A549 (cell line): ENCODE results near the gene SYAP1. TPM values are rescaled to one million over a fixed set of nuclear protein-coding genes. Genes with fewer than 3 reads are reported as not detected.

ENCODE experiments used
- ATAC-seq, 2 experiments: fragments of 200-7000 bp in 1 of 2; fragments of >200 bp in 1 of 2; cut with Nextera tagmentation in 1 of 2; cut with Tn5 transposase in 1 of 2; 3 replicates each; pipeline versions ENCODE4 v1.8.0 to v1.9.1; 2018 to 2020; ENCODE audit warnings: mild to moderate bottlenecking in 1 of 2, moderate library complexity in 1 of 2
- CTCF ChIA-PET: fragments of 300-600 bp; sonication (Branson Sonifier 250); formaldehyde crosslinking; extraction: SDS; loops from one replicate; lab custom pipeline; 2021; ENCODE audit warnings: antibody characterized with exemption, inconsistent platforms; lab: Yijun Ruan, JAX
- POLR2A ChIA-PET: fragments of 350-600 bp; formaldehyde crosslinking; extraction: SDS; loops from one replicate; lab custom pipeline; 2021; ENCODE audit warnings: antibody characterized with exemption, inconsistent platforms; lab: Yijun Ruan, JAX
- DNase-seq, 2 experiments: peaks; one replicate each; pipeline versions ENCODE4 v3.0.0 to v3.0.0-alpha.2; 2011 to 2016; ENCODE audit warnings: low read depth in 1 of 2, low spot score in 1 of 2
- FAIRE-seq: peaks from 2 replicates; lab custom pipeline; 2011; peaks lifted over from hg19 to GRCh38; lab: Jason Lieb, UNC
- H3K27ac ChIP-seq, 2 experiments: fragments of >200 bp; sonication (Bioruptor Twin); formaldehyde crosslinking; 3 replicates each; pipeline ENCODE4 v1.5.1; 2016 to 2017
- H3K4me1 ChIP-seq: fragments of >200 bp; sonication (Bioruptor Twin); formaldehyde crosslinking; 3 replicates; pipeline ENCODE4 v1.6.1; 2016
- H3K4me2 ChIP-seq: fragments of >200 bp; sonication (Bioruptor Twin); formaldehyde crosslinking; 3 replicates; pipeline ENCODE4 v1.6.1; 2016
- H3K4me3 ChIP-seq: fragments of >200 bp; sonication (Bioruptor Twin); formaldehyde crosslinking; 3 replicates; pipeline ENCODE4 v1.5.1; 2016
- H3K9me3 ChIP-seq: fragments of >200 bp; sonication (Bioruptor Twin); formaldehyde crosslinking; 3 replicates; pipeline ENCODE4 v1.6.1; 2016
- CTCF ChIP-seq: fragments of >200 bp; sonication (Bioruptor Twin); formaldehyde crosslinking; IDR thresholded peaks from 3 replicates; pipeline ENCODE4 v1.5.1; 2016
- ELK1 ChIP-seq: fragments of 150-350 bp; IDR thresholded peaks from 2 replicates; pipeline ENCODE4 v1.6.1; 2014; ENCODE audit warnings: low read depth, mild to moderate bottlenecking, low read length
- HES2 ChIP-seq: fragments of >200 bp; sonication (Bioruptor Twin); formaldehyde crosslinking; IDR thresholded peaks from 2 replicates; pipeline ENCODE4 v1.6.1; 2016
- HOXB13 ChIP-seq: fragments of 250-450 bp; sonication (Bioruptor Pico); IDR thresholded peaks from 2 replicates; pipeline ENCODE4 v1.5.0; 2020; ENCODE audit warnings: low read depth, mild to moderate bottlenecking, moderate library complexity
- MAZ ChIP-seq: fragments of 150-350 bp; IDR thresholded peaks from 2 replicates; pipeline ENCODE4 v1.6.1; 2014; ENCODE audit warnings: antibody characterized with exemption, low read depth, low read length, borderline replicate concordance
- NFE2L2 ChIP-seq: fragments of 150-350 bp; conservative IDR thresholded peaks from 2 replicates; pipeline ENCODE4 v1.6.1; 2014; ENCODE audit warnings: low read length
- PHF8 ChIP-seq: fragments of 200-600 bp; sonication (generic); IDR thresholded peaks from 2 replicates; pipeline ENCODE4 v1.6.1; 2016; ENCODE audit warnings: low read depth, mild to moderate bottlenecking, antibody characterized with exemption, moderate library complexity, borderline replicate concordance
- RAD21 ChIP-seq, 2 experiments: fragments of >200 bp in 1 of 2; sonication (Bioruptor Twin) in 1 of 2; formaldehyde crosslinking in 1 of 2; IDR thresholded peaks in 1 of 2; conservative IDR thresholded peaks in 1 of 2; 2 replicates in 1 of 2; 3 replicates in 1 of 2; pipeline ENCODE4 v1.6.1; 2012 to 2018; ENCODE audit warnings: inconsistent platforms in 1 of 2
- RARB ChIP-seq: fragments of 250-450 bp; sonication (Bioruptor Pico); IDR thresholded peaks from 2 replicates; pipeline ENCODE4 v1.8.0; 2021; ENCODE audit warnings: mild to moderate bottlenecking, moderate library complexity
- REST ChIP-seq: fragments of 200-600 bp; sonication (generic); IDR thresholded peaks from 2 replicates; pipeline ENCODE4 v1.6.1; 2016; ENCODE audit warnings: antibody characterized with exemption, mild to moderate bottlenecking, moderate library complexity
- SMC3 ChIP-seq: fragments of >200 bp; sonication (Bioruptor Twin); formaldehyde crosslinking; IDR thresholded peaks from 3 replicates; pipeline ENCODE4 v1.6.1; 2018; ENCODE audit warnings: inconsistent platforms
- ZC3H11A ChIP-seq: fragments of 450-650 bp; IDR thresholded peaks from 2 replicates; pipeline ENCODE4 v1.6.1; 2014; ENCODE audit warnings: antibody characterized with exemption, mild to moderate bottlenecking
- ZSCAN20 ChIP-seq: fragments of 250-450 bp; sonication (Bioruptor Pico); IDR thresholded peaks from 2 replicates; pipeline ENCODE4 v1.8.0; 2022; ENCODE audit warnings: mild to moderate bottlenecking, moderate library complexity
- WGBS: methylation state at CpG from one replicate; pipeline ENCODE4 v1.1.6; 2017; ENCODE audit errors: missing lambda C conversion rate; 5-methylcytosine and 5-hydroxymethylcytosine counted together
- polyA plus RNA-seq, 4 experiments: library from polyadenylated mRNA; depleted of rRNA in 3 of 4; stranded (reverse); fragments of >200 nt; fragmentation: RNase III in 1 of 4; extraction: RNeasy Plus Mini Kit Qiagen cat#74134 plus additional on column Dnase treatment in 1 of 4; gene quantifications; 2 replicates in 3 of 4; 3 replicates in 1 of 4; pipeline ENCODE4 v1.2.3, GENCODE V29; 2011 to 2017

SYAP1 gene
- polyA plus RNA-seq, 2 of the 4 experiments (the other 2 are of a cell fraction): 18.9 to 20.9 TPM

GRCh38 chrX:16719334-16720084, at the start of gene SYAP1 (continued):
- TF ChIP-seq ELK1: no peak
- no peak for TF ChIP-seq REST

GRCh38 chrX:16671005-16671404, 48.4 kb upstream of the SYAP1 start:
- no peak overlapping the region for H3K4me2 ChIP-seq
- FAIRE-seq (no peak), ATAC-seq (peak; percentile 61 to 70; a peak in 5 of 6 replicates), DNase-seq (peak; percentile 42 to 43)
- H3K4me1 ChIP-seq: no peaks in the 10 kb centered on the region
- no peaks in the 10 kb centered on the region for H3K9me3 ChIP-seq
- POLR2A ChIA-PET: interaction anchor here (0.7 kb wide), 1 partner anchor 855 kb away, joined by 7 read pairs; no protein-coding TSS in a partner anchor
- TF ChIP-seq HOXB13 (no peak), ELK1 (no peak), CTCF (peak; percentile 47; the same call in 2 of the 3 replicates), HES2 (no peak), ZSCAN20 (CRISPR knock-in tag) (no peak), PHF8 (no peak), SMC3 (peak; percentile 36; the same call in 1 of the 3 replicates), RAD21 (conservative IDR thresholded peaks at IDR 0.05 in 1 of 2, IDR thresholded peaks at IDR 0.05 in 1 of 2) (peak; percentile 62 to 68)
- TF ChIP-seq, all 56 proteins: peak for 3
- CTCF ChIA-PET: interaction anchor here (0.9 to 3.3 kb wide), 11 partner anchors 13 to 738 kb away, joined by 3 to 16 read pairs (median 3); no protein-coding TSS in a partner anchor
- no peak overlapping the region for H3K27ac ChIP-seq
- no peak overlapping the region for H3K4me3 ChIP-seq

- TF ChIP-seq MAZ (no peak), NFE2L2 (no peak), RARB (CRISPR knock-in tag) (no peak), ZC3H11A (no peak)
- Histone ChIP-seq H3K27ac (no peak overlapping the region), H3K9me3 (no peaks in the 10 kb centered on the region), H3K4me1 (no peaks in the 10 kb centered on the region), H3K4me2 (no peak overlapping the region), H3K4me3 (no peak overlapping the region)
- ATAC-seq: no peak
- ChIA-PET CTCF (no interaction called here), POLR2A (no interaction called here)
- 87% methylated on average over 11 of the region's 11 CpGs for WGBS
- FAIRE-seq: no peak
- no peak for DNase-seq
Observed at GRCh38 chrX:16678689-16679088, 40.7 kb upstream of the SYAP1 start.
